Measurements from ENCODE around the gene SAMMSON.

SAMMSON gene

GRCh38 chr3:70085613-70086012 lies 86.1 kb downstream of the SAMMSON start:
- DNase-seq (ENCODE audit: low spot score): no peak
- FAIRE-seq: no peak

DNA sequence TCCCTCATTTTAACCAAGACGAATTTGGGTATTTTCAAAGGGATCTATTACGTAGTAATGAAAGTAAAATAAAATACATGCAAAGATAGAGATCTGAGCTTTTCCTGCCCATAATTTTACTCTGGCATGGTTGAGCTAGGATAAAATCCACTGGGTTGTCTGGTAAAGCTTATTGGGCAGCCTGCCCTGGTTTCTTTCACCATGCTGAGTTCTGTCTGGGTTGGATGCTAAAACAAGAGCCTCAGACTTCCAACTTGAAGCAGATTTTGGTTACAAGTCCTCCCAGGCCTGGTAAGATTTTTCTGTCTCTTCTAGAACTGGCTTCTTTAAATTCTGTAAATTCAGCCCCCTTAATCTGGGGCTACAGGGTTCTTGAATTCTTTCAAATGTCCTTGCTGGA lies 86.8 kb downstream of the SAMMSON start:
- DNase-seq (ENCODE audit: low spot score) (no peak), FAIRE-seq (no peak)

DNA sequence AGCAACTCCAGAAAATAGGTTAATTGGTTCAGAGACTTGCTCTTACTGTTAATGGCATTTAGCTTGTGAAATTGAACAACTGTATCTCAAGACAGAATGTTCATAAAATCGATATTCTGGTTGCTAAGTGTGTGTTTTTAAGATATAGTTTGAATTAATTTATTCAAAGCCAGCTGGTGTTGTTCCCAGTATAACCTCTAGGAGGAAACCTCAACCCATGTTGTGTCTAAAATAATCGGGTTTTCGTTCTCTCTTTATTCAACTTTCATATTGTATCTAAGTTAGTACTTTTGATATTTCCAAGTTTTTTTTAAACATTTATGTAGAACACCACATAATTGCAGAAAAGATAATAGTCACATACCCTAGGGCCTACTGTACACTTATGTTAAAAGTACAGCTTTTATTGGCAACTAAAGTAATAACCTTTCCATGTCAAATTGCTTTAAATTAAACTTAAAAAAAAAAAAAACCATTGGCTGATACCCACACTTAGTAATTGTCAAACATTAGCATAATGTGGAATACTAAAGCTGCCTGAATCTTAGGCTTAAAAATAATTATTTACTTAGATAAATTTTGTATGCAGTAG lies 90.9 kb downstream of the SAMMSON start:
- FAIRE-seq (peak; percentile 11), DNase-seq (ENCODE audit: low spot score) (no peak)

GRCh38 chr3:70094197-70094596 lies 94.7 kb downstream of the SAMMSON start:
- DNase-seq (ENCODE audit: low spot score) (no peak), FAIRE-seq (no peak)

GRCh38 chr3:70095260-70095659 lies 95.7 kb downstream of the SAMMSON start:
- no peak for FAIRE-seq
- DNase-seq (ENCODE audit: low spot score): no peak

GRCh38 chr3:70096376-70097066 lies 97.0 kb downstream of the SAMMSON start:
- DNase-seq (ENCODE audit: low spot score) (no peak), FAIRE-seq (no peak)

GRCh38 chr3:70097084-70097483 lies 97.6 kb downstream of the SAMMSON start:
- no peak for DNase-seq (ENCODE audit: low spot score)
- FAIRE-seq: no peak

GRCh38 chr3:70108072-70108471 lies 108.5 kb downstream of the SAMMSON start:
- DNase-seq (ENCODE audit: low spot score) (no peak), FAIRE-seq (no peak)

DNA sequence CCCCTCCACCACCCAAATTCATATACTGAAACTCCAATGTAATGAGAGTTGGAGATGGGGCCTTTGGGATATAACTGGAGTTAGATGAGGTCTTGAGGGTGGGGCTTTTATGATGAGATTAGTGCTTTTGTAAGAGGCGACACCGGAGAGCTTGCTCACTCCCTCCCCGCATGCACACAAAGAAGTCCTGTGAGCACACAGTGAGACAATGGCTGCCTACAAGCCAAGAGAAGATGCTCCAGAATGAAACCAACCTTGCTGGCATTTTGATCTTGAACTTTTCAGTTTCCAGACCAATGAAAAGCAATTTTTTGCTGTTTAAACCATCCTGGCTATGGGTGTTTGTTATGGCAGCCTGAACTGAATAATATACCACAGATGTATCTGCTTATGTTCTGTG lies 109.0 kb downstream of the SAMMSON start:
- DNase-seq (ENCODE audit: low spot score): no peak

GRCh38 chr3:70110066-70110465 lies 110.5 kb downstream of the SAMMSON start:
- DNase-seq (ENCODE audit: low spot score) (no peak), FAIRE-seq (no peak)

More for the DNA sequence above, 109.0 kb downstream of the SAMMSON start:
- FAIRE-seq: no peak

- DNase-seq (ENCODE audit: low spot score): no peak
- no peak for FAIRE-seq
These were observed 111.9 kb downstream of the SAMMSON start for GRCh38 chr3:70111411-70111810.

DNA sequence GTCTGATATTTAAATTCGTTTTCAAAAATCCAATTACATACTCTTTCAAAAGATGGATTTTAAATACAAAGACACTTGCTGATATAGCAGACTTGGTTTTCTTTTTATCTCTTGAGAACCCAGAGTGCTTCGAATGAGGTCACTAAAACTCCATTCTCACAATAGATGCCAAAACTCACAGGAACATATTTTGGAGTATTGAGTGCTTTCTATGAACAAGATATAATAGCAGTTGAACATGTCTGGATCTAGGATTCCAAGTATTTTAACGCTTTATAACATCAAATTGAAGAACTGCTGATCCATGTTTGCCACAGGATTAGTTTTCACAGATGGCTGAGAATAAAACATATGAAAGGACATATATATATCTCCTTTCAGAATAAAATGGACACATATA lies 113.2 kb downstream of the SAMMSON start:
- DNase-seq (ENCODE audit: low spot score): no peak
- FAIRE-seq: no peak

GRCh38 chr3:70114431-70114830 lies 114.9 kb downstream of the SAMMSON start:
- FAIRE-seq: no peak
- no peak for DNase-seq (ENCODE audit: low spot score)

GRCh38 chr3:70119879-70120278 lies 120.3 kb downstream of the SAMMSON start:
- DNase-seq (ENCODE audit: low spot score): no peak
- no peak for FAIRE-seq
